ENCODE data around the gene CD248.

DNA sequence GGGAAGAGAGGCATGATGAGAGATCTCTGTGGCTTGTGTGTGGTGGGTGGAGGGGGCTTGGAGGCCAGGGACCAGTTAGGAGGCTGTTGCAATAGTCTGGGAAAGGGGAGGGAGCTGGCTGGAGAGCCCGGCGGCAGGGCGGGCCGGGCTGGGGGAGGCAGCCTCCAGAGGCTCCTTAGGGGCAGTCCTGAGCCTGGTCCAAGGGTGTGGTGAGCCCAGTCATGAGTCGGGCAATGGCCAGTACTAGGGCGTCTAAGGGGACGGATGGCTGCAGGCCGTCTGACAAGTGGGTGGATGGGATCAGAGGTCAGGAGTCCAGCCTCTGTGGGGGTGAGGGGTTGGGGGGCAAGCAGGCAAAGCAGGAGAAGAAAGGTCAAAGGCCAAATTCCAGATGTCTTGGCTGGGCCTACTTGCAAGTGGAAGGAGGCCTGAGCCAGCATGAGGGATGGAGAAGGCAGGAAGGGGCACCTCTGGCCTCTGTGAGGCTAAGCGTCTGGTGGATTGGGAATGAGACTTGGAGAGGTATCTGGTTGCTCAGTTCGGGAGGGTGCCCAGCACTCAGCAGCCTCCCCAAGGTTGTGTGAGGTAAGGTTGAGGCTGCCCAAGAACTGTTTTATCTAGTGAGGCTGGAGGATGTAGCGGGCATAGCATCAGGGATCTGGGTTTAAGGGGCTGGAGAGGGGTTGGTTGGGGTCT, 6.0 kb upstream of the CD248 start:
- TF ChIP-seq POLR2AphosphoS5 (IDR thresholded peaks at IDR 0.05) (peak in 1 of 3 donors; percentile 27), POLR2A (IDR thresholded peaks at IDR 0.05) (no peak)
- TF ChIP-seq, protein P1, sequence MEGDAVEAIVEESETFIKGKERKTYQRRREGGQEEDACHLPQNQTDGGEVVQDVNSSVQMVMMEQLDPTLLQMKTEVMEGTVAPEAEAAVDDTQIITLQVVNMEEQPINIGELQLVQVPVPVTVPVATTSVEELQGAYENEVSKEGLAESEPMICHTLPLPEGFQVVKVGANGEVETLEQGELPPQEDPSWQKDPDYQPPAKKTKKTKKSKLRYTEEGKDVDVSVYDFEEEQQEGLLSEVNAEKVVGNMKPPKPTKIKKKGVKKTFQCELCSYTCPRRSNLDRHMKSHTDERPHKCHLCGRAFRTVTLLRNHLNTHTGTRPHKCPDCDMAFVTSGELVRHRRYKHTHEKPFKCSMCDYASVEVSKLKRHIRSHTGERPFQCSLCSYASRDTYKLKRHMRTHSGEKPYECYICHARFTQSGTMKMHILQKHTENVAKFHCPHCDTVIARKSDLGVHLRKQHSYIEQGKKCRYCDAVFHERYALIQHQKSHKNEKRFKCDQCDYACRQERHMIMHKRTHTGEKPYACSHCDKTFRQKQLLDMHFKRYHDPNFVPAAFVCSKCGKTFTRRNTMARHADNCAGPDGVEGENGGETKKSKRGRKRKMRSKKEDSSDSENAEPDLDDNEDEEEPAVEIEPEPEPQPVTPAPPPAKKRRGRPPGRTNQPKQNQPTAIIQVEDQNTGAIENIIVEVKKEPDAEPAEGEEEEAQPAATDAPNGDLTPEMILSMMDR (IDR thresholded peaks at IDR 0.05), result no peak
